GM12801 (cell line): Measurements from ENCODE around the gene PHACTR1.

ENCODE experiments used
- TF ChIP-seq, protein P1 (sequence below): IDR thresholded peaks from one replicate; pipeline ENCODE4 v1.5.1; 2011; ENCODE audit warnings: control low read depth; ENCODE audit not compliant: insufficient read length; ENCODE audit errors: extremely low read depth

Gene PHACTR1

DNA sequence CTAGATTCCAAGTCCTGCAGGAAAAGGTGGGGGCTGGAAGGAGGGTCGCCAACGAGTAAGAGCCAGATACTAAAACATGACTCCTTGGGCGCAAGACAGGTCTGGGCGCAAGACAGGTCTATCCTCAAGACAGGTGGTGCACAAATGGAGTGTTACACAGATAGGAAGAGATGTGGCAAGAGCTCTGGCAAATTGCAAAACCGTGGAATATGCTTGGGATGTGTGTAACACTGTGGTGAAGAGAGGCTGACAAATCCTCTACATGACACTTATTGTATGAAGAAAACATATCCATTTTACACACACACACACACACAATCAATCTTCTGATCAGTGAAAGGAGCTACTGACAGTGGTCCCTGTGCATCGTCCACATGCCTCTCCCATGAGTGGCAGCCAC lies 534.1 kb downstream of the PHACTR1 start:
- TF ChIP-seq, protein P1, sequence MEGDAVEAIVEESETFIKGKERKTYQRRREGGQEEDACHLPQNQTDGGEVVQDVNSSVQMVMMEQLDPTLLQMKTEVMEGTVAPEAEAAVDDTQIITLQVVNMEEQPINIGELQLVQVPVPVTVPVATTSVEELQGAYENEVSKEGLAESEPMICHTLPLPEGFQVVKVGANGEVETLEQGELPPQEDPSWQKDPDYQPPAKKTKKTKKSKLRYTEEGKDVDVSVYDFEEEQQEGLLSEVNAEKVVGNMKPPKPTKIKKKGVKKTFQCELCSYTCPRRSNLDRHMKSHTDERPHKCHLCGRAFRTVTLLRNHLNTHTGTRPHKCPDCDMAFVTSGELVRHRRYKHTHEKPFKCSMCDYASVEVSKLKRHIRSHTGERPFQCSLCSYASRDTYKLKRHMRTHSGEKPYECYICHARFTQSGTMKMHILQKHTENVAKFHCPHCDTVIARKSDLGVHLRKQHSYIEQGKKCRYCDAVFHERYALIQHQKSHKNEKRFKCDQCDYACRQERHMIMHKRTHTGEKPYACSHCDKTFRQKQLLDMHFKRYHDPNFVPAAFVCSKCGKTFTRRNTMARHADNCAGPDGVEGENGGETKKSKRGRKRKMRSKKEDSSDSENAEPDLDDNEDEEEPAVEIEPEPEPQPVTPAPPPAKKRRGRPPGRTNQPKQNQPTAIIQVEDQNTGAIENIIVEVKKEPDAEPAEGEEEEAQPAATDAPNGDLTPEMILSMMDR, result no peak

DNA sequence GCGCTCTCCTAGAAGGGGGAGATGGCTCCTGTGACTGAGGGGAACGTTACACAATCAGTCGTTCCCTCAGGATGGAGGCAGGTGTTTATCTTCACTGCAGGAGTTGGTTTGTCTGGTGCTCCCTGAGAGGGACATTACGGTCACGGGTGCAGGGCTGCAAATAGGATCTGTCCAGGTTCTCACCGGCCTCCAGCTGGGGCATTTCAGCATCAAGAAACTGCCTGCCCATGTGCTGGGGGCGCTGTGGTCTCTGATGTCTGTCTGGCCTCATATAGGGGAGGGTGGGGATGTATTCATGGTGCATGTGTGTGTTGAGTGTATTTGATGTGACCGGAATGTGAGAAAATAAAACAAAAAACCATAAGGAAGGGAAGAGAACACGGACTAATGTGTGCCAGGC lies 534.7 kb downstream of the PHACTR1 start:
- TF ChIP-seq, protein P1, result no peak

DNA sequence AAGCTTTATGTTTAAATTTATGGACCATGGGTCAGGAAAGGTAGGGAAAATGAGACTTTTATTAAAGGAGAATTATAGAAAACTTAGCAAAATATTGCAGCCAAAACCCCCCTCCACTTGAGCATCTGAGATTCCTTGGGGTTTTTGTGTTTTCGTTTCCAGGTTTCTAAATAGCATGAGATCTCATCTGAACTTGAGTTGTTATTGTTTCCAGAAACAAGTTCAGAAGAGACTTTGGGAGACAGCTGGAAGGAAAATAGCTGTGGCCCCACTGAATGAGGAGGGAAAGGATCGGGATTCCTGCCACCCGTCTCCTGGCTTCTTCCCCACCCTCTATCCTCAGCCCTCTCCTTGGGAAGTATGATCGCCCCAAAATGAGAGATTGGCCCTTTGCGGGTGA lies 536.2 kb downstream of the PHACTR1 start:
- TF ChIP-seq, protein P1, result no peak

DNA sequence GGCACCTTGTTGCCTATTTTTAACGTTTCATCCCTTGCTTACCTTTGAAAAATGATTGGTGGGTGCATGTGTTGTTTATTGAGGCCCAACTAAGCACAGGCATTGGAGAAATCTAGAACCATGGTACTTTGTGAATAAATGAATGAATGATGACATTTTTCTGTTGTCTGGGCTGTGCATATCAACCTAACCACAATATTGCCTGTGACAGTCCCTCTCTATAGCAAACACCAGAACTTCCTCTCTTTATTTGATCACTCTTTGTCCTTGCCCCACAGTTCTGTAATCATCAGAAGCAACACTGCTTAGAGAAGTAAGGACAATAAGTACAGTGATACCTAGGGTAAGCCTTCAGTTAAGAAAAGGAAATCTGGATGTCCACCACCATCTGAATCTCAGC lies 536.7 kb downstream of the PHACTR1 start:
- TF ChIP-seq, protein P1, result no peak

DNA sequence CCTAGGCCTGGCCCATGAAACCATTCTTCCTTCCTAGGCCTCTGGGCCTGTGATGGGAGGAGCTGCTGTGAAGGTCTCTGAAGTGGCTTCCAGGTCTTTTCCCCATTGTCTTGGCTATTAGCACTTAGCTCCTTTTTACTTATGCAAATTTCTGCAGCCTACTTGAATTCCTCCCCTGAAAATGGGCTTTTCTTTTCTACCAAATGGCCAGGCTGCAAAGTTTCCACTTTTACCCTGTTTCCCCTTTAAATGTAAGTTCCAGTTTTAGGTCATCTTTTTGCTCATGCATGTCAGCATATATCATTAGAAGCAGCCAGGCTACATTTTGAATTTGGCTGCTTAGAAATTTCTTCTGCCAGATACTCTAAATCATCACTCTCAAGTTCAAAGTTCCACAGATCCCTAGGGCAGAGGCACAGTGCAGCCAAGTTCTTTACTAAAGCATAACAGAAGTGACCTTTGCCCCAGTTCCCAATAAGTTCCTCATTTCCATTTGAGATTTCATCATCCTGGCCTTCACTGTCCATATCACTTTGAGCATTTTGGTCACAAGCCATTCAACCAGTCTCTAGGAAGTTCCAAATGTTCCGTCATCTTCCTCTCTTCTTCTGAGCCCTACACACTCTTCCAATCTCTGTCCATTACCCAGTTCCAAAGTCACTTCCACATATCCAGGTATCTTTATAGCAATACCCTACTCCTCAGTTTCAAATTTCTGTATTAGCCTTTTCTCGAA lies 539.9 kb downstream of the PHACTR1 start:
- TF ChIP-seq, protein P1, result no peak

DNA sequence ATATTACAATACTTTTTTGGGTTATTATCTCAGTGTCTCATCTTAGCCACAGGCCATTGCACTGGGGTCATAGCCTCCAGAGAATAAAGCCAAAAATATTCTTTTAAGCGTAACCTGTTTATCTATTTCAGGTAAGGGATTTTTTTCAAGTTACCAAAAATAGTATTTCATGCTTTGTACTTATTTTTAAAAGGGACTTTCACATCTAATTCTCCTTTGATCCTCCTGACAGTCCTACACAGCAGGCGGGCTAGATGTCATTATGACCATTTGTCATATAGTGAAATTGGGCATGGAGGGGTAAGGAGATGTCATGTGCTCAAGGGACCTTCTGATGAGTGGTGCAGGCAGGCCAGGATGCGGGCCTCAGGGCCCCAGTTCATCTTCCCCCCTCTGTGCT lies 542.8 kb downstream of the PHACTR1 start:
- TF ChIP-seq, protein P1, result no peak

DNA sequence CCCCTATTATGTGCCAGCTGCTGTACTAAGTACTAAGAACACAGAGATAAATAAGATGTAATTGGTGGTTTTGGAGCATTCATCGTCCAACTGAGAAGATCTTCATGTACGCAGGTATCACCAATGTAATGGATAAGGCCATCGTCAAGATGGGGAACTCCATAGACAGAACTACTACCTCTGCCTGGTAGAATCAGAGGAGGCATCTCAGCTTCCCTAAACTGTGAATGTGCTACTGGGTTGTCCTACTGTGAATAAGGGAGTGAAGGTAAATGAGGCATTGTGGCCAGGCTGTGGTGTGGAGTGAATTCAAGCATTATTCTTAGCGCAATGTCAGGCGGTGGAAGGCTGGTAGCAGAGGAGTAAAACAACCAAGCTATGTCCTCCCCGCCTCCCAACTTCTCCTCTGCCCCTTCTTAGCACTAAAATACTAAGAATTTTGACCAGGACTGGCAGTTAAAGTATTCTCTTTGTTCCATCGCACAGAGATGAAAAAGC lies 543.6 kb downstream of the PHACTR1 start:
- TF ChIP-seq, protein P1, result no peak
